HepG2 (cell line): ENCODE measurements around the gene REC114. TPM values are rescaled to one million over a fixed set of nuclear protein-coding genes. Genes with fewer than 3 reads are reported as not detected.
"Not testable (repeated sequence)": the region's sequence is repeated elsewhere in the genome, so short reads cannot be mapped to it uniquely, and the experiment has no call there.

ENCODE experiments used
- ATAC-seq: fragments of 200-7000 bp; cut with Tn5 transposase; 3 replicates; pipeline ENCODE4 v1.9.1; 2020; ENCODE audit warnings: mild to moderate bottlenecking, moderate library complexity
- BruUV-seq: library from RNA; stranded (reverse); fragments of 400-500 nt; replicated peaks from 2 replicates; lab custom pipeline; 2021; lab: Mats Ljungman, UMichigan
- CTCF ChIA-PET: fragments of 300-600 bp; formaldehyde crosslinking; extraction: SDS; loops from one replicate; lab custom pipeline; 2021; ENCODE audit warnings: low total read pairs, inconsistent platforms, low intra/inter-chr PET ratio; lab: Yijun Ruan, JAX
- POLR2A ChIA-PET: fragments of 350-600 bp; sonication (Branson Sonifier 250); formaldehyde crosslinking; loops from one replicate; lab custom pipeline; 2020; ENCODE audit warnings: antibody characterized with exemption, inconsistent platforms; lab: Yijun Ruan, JAX
- DNase-seq: peaks from one replicate; pipeline ENCODE4 v3.0.0-alpha.2; 2015; ENCODE audit warnings: low spot score
- FAIRE-seq: peaks from 3 replicates; lab custom pipeline; 2011; peaks lifted over from hg19 to GRCh38; lab: Jason Lieb, UNC
- H2AFZ ChIP-seq: one replicate; pipeline ENCODE4 v1.6.1; 2011; ENCODE audit warnings: low read length, inconsistent platforms
- H3K27ac ChIP-seq: fragments of 300-600 bp; 3 replicates; pipeline ENCODE4 v1.8.0; 2011; ENCODE audit warnings: mixed run types, mild to moderate bottlenecking, mixed read lengths, low read length, inconsistent platforms; ENCODE audit not compliant: insufficient read depth; ENCODE audit errors: extremely low read length
- H3K27me3 ChIP-seq, 2 experiments: fragments of 200-600 bp in 1 of 2; 2 replicates in 1 of 2; 3 replicates in 1 of 2; pipeline versions ENCODE4 v1.6.0 to v1.8.0; 2011; ENCODE audit warnings: low read length in 2 of 2, mild to moderate bottlenecking in 2 of 2, moderate library complexity in 2 of 2, inconsistent platforms in 1 of 2; ENCODE audit not compliant: insufficient read depth in 2 of 2, control insufficient read depth in 1 of 2
- H3K36me3 ChIP-seq, 2 experiments: fragments of 200-600 bp in 1 of 2; replicated peaks in 1 of 2; 2 replicates in 1 of 2; 3 replicates in 1 of 2; pipeline versions ENCODE4 v1.5.1 to v1.8.0; 2011; ENCODE audit warnings: low read length in 2 of 2, inconsistent platforms in 1 of 2; ENCODE audit not compliant: insufficient read depth in 2 of 2, control insufficient read depth in 1 of 2
- H3K4me1 ChIP-seq: 2 replicates; pipeline ENCODE4 v1.5.1; 2012; ENCODE audit warnings: low read length, inconsistent platforms; ENCODE audit not compliant: insufficient read depth
- H3K4me2 ChIP-seq: 2 replicates; pipeline ENCODE4 v1.6.0; 2011; ENCODE audit warnings: low read depth, low read length, inconsistent platforms
- H3K4me3 ChIP-seq, 3 experiments: fragments of 200-600 bp in 1 of 3; sonication (generic), shearing (Covaris generic) in 1 of 3; replicated peaks in 1 of 3; 2 replicates each; pipeline ENCODE4 v1.5.1; 2011 to 2016; ENCODE audit warnings: low read length in 3 of 3, inconsistent platforms in 2 of 3, low read depth in 2 of 3, mild to moderate bottlenecking in 2 of 3, control low read depth in 1 of 3, mixed read lengths in 1 of 3; ENCODE audit not compliant: insufficient read depth in 1 of 3
- H3K79me2 ChIP-seq: one replicate; pipeline ENCODE4 v1.6.1; 2011; ENCODE audit warnings: low read length, inconsistent platforms; ENCODE audit not compliant: insufficient read depth
- H3K9ac ChIP-seq: 2 replicates; pipeline ENCODE4 v1.6.0; 2011; ENCODE audit warnings: mild to moderate bottlenecking, low read depth, low read length, inconsistent platforms; ENCODE audit not compliant: insufficient read depth
- H3K9me3 ChIP-seq: 2 replicates; pipeline ENCODE4 v1.5.1; 2012; ENCODE audit warnings: mild to moderate bottlenecking, low read length
- H4K20me1 ChIP-seq: 2 replicates; pipeline ENCODE4 v1.6.0; 2011; ENCODE audit warnings: inconsistent platforms, mild to moderate bottlenecking, low read length, moderate library complexity; ENCODE audit not compliant: insufficient read depth
- FIP1L1 ChIP-seq: fragments of 200-400 bp; formaldehyde crosslinking; IDR thresholded peaks from 2 replicates; pipeline ENCODE4 v1.6.1; 2018; ENCODE audit warnings: low read depth, mild to moderate bottlenecking, low read length, moderate library complexity, borderline replicate concordance; ENCODE audit not compliant: insufficient read depth
- NR0B2 ChIP-seq: sonication (generic); formaldehyde crosslinking; IDR thresholded peaks from 2 replicates; pipeline ENCODE4 v1.4.0; 2020; ENCODE audit warnings: mild to moderate bottlenecking, missing genetic modification reagents
- ZFP36L2 ChIP-seq: sonication (generic); formaldehyde crosslinking; IDR thresholded peaks from 2 replicates; pipeline ENCODE4 v1.4.0; 2020; ENCODE audit warnings: missing genetic modification reagents
- ZMYM3 ChIP-seq: sonication (generic); formaldehyde crosslinking; IDR thresholded peaks from 2 replicates; pipeline ENCODE4 v1.5.1; 2020; ENCODE audit warnings: mild to moderate bottlenecking, missing genetic modification reagents
- ZNF326 ChIP-seq: sonication (generic); formaldehyde crosslinking; IDR thresholded peaks from 2 replicates; pipeline ENCODE4 v1.4.0; 2020; ENCODE audit warnings: missing genetic modification reagents, borderline replicate concordance
- WGBS: methylation state at CpG from one replicate; pipeline ENCODE4 v1.1.6; 2017; ENCODE audit warnings: low lambda C conversion rate; 5-methylcytosine and 5-hydroxymethylcytosine counted together
- in situ Hi-C: cut with HindIII; loops from 2 replicates; pipeline ENCODE4 v1.10.0; 2017; ENCODE audit warnings: low pct_unique_long_range_greater_than_20kb; ENCODE audit not compliant: extremely low pct_ligation_motif_present
- intact Hi-C: fragments of 100-400 bp; cut with micrococcal nuclease; formaldehyde crosslinking; loops from one replicate; pipeline ENCODE4 v1.10.0; 2022; ENCODE audit not compliant: unreplicated experiment
- polyA plus RNA-seq, 8 experiments: library from polyadenylated mRNA; depleted of rRNA in 3 of 8; stranded (reverse) in 7 of 8; unstranded in 1 of 8; fragments of >200 nt; fragmentation: Illumina TruSeq in 4 of 8; extraction: Trizol in 4 of 8; gene quantifications; 2 replicates each; pipeline versions ENCODE4 v1.2.1 to v1.2.3, GENCODE V29; 2011 to 2016; ENCODE audit warnings: low read depth in 4 of 8, missing spikeins in 1 of 8, mixed read lengths in 1 of 8; ENCODE audit not compliant: insufficient read depth in 1 of 8
- total RNA-seq, 5 experiments: library from RNA; depleted of rRNA; stranded (reverse); fragments of >200 nt; fragmentation: Illumina TruSeq; extraction: Trizol; gene quantifications; 2 replicates each; pipeline ENCODE4 v1.2.3, GENCODE V29; 2016; ENCODE audit warnings: low read depth in 1 of 5

The REC114 gene
- total and polyA plus RNA-seq, 2 of the 13 experiments (the other 11 are each of a cell fraction or from before 2014, with no cell fraction given): not detected

GRCh38 chr15:73442421-73442820, 543 bp upstream of the REC114 start (continued):
- no peak for TF ChIP-seq NR0B2
- no peak for TF ChIP-seq ZMYM3 (CRISPR knock-in tag)
- no peak for TF ChIP-seq ZNF326
- TF ChIP-seq ZFP36L2: no peak
- no peak for TF ChIP-seq FIP1L1
- TF ChIP-seq, all 625 proteins: peak for 0

GRCh38 chr15:73447471-73447870, 4.5 kb downstream of the REC114 start:
- H2AFZ ChIP-seq, H3K4me1 ChIP-seq, H3K79me2 ChIP-seq, H3K4me3 ChIP-seq, BruUV-seq, CTCF ChIA-PET, in situ Hi-C loops, H4K20me1 ChIP-seq, POLR2A ChIA-PET, H3K27me3 ChIP-seq, H3K9ac ChIP-seq, H3K36me3 ChIP-seq, FAIRE-seq, intact Hi-C loops, ATAC-seq, H3K9me3 ChIP-seq, H3K27ac ChIP-seq, DNase-seq, H3K4me2 ChIP-seq: not testable (repeated sequence)
- 60% methylated on average over 4 of the region's 5 CpGs for WGBS

GRCh38 chr15:73448158-73448758, 5.3 kb downstream of the REC114 start:
- H4K20me1 ChIP-seq, H3K27me3 ChIP-seq, H3K9me3 ChIP-seq, H3K9ac ChIP-seq, H3K4me2 ChIP-seq, H3K4me1 ChIP-seq, intact Hi-C loops, H3K4me3 ChIP-seq, DNase-seq, H2AFZ ChIP-seq, H3K27ac ChIP-seq, H3K36me3 ChIP-seq, ATAC-seq, FAIRE-seq, CTCF ChIA-PET, H3K79me2 ChIP-seq, POLR2A ChIA-PET, in situ Hi-C loops, BruUV-seq: not testable (repeated sequence)
- WGBS: no CpG with 5 or more reads among the region's 5 CpGs

GRCh38 chr15:73449980-73450379, 7.0 kb downstream of the REC114 start:
- in situ Hi-C loops, POLR2A ChIA-PET, H3K4me2 ChIP-seq, H4K20me1 ChIP-seq, H3K4me3 ChIP-seq, H3K27ac ChIP-seq, H3K79me2 ChIP-seq, FAIRE-seq, intact Hi-C loops, ATAC-seq, DNase-seq, CTCF ChIA-PET, H3K9ac ChIP-seq, H3K36me3 ChIP-seq, H3K27me3 ChIP-seq, H3K9me3 ChIP-seq, H3K4me1 ChIP-seq, H2AFZ ChIP-seq, BruUV-seq: not testable (repeated sequence)
- WGBS: 1% methylated on average over 3 of the region's 3 CpGs
